Activated CD8-positive, alpha-beta T cell treated with anti-CD3 and anti-CD28 coated beads for 36 hours (primary cell): ENCODE results near the gene NSD2. TPM values are rescaled to one million over a fixed set of nuclear protein-coding genes. Genes with fewer than 3 reads are reported as not detected.
A peak's percentile ranks its signal among the peaks of the same experiment; 100 is the strongest.
"Not testable (repeated sequence)": the region's sequence is repeated elsewhere in the genome, so short reads cannot be mapped to it uniquely, and the experiment has no call there.

Experiments
- ATAC-seq: fragments of 200-7000 bp; cut with Tn5 transposase; one replicate; pipeline ENCODE4 v1.10.0; 2021; ENCODE audit warnings: mild to moderate bottlenecking, moderate library complexity
- CTCF ChIA-PET: fragments of 350-600 bp; sonication (Branson Sonifier 250); formaldehyde crosslinking; loops from one replicate; lab custom pipeline; 2021; ENCODE audit warnings: antibody characterized with exemption; lab: Charles Lee
- POLR2A ChIA-PET: fragments of 350-600 bp; sonication (Branson Sonifier 250); formaldehyde crosslinking; loops from one replicate; lab custom pipeline; 2021; ENCODE audit warnings: antibody characterized with exemption; lab: Charles Lee
- DNase-seq: peaks from one replicate; pipeline ENCODE4 v3.0.0-alpha.2; 2020
- H3K27ac Mint-ChIP-seq: one replicate; pipeline ENCODE4 v1.8.0; 2021; ENCODE audit warnings: mild to moderate bottlenecking, mixed read lengths
- H3K27me3 Mint-ChIP-seq: one replicate; pipeline ENCODE4 v1.8.0; 2021; ENCODE audit warnings: mixed read lengths
- H3K36me3 Mint-ChIP-seq: one replicate; pipeline ENCODE4 v1.8.0; 2021; ENCODE audit warnings: low read depth, mixed read lengths
- H3K4me1 Mint-ChIP-seq: one replicate; pipeline ENCODE4 v1.8.0; 2021; ENCODE audit warnings: low read depth, mixed read lengths
- H3K4me3 Mint-ChIP-seq: one replicate; pipeline ENCODE4 v1.8.0; 2021; ENCODE audit warnings: mild to moderate bottlenecking, moderate library complexity, mixed read lengths
- H3K9me3 Mint-ChIP-seq: one replicate; pipeline ENCODE4 v1.8.0; 2021; ENCODE audit warnings: mixed read lengths
- intact Hi-C: fragments of 100-400 bp; cut with micrococcal nuclease; formaldehyde crosslinking; loops from one replicate; pipeline ENCODE4 v1.10.0; 2022
- total RNA-seq, 2 experiments: library from RNA; stranded (reverse); gene quantifications; one replicate each; pipeline ENCODE4 v1.2.3, GENCODE V29; 2021
- TF ChIP-seq, protein P1 (sequence below): fragments of 200-600 bp; IDR thresholded peaks from one replicate; pipeline ENCODE4 v1.8.0; 2022; ENCODE audit warnings: antibody characterized with exemption, mild to moderate bottlenecking

The NSD2 gene
- total RNA-seq, 2 experiments from 2014 or later: 219 TPM

GRCh38 chr4:1902243-1902642 lies 31.1 kb downstream of the NSD2 start:
- TF ChIP-seq, protein P1, sequence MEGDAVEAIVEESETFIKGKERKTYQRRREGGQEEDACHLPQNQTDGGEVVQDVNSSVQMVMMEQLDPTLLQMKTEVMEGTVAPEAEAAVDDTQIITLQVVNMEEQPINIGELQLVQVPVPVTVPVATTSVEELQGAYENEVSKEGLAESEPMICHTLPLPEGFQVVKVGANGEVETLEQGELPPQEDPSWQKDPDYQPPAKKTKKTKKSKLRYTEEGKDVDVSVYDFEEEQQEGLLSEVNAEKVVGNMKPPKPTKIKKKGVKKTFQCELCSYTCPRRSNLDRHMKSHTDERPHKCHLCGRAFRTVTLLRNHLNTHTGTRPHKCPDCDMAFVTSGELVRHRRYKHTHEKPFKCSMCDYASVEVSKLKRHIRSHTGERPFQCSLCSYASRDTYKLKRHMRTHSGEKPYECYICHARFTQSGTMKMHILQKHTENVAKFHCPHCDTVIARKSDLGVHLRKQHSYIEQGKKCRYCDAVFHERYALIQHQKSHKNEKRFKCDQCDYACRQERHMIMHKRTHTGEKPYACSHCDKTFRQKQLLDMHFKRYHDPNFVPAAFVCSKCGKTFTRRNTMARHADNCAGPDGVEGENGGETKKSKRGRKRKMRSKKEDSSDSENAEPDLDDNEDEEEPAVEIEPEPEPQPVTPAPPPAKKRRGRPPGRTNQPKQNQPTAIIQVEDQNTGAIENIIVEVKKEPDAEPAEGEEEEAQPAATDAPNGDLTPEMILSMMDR: no peak
- ChIA-PET POLR2A (interaction anchor here (0.7 to 1.4 kb wide), 5 partner anchors 13 to 44 kb away, joined by 3 to 4 read pairs (median 3); partner anchors contain the start of gene NSD2), CTCF (interaction anchor here (1.2 kb wide), 1 partner anchor 12 kb away, joined by 4 read pairs; no protein-coding TSS in a partner anchor)
- Mint-ChIP-seq H3K27ac (no peak overlapping the region), H3K36me3 (peaks cover 63% of the 10 kb centered on the region), H3K4me3 (no peak overlapping the region), H3K27me3 (no peaks in the 10 kb centered on the region), H3K4me1 (peaks cover 28% of the 10 kb centered on the region), H3K9me3 (no peaks in the 10 kb centered on the region)
- ATAC-seq (no peak), DNase-seq (no peak)
- intact Hi-C loops: loop anchor here (10.0 kb wide), 1 partner anchor 47 kb away; the partner anchor contains the start of gene LETM1

DNA sequence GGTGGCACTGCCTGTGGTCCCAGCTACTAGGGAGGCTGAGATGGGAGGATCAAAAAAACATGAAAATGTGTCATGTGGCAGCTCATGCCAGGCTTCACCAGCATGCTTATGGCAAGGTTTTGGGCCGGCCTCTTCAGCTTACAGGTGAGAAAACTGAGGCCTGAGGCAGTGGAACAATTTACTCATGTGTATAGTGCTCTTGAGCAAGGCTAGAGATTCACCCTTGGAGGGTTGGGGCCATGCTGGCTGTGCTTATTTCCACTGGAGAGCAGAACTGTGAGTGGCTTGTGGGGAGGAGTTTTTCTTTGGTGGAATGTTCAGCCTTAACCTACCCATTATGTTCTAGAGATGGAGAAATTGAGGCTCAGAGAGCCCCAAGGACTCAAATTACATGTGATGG lies 31.8 kb downstream of the NSD2 start:
- intact Hi-C loops: loop anchor here (10.0 kb wide), 1 partner anchor 48 kb away; the partner anchor contains the start of gene LETM1
- no peaks in the 10 kb centered on the region for H3K9me3 Mint-ChIP-seq
- peaks cover 30% of the 10 kb centered on the region for H3K4me1 Mint-ChIP-seq
- peaks cover 69% of the 10 kb centered on the region for H3K36me3 Mint-ChIP-seq
- no peak overlapping the region for H3K27ac Mint-ChIP-seq
- CTCF ChIA-PET: interaction anchor here (1.2 kb wide), 1 partner anchor 11 kb away, joined by 4 read pairs; no protein-coding TSS in a partner anchor
- no peaks in the 10 kb centered on the region for H3K27me3 Mint-ChIP-seq
- POLR2A ChIA-PET: interaction anchor here (0.8 to 1.4 kb wide), 2 partner anchors 19 to 32 kb away, joined by 3 to 4 read pairs; partner anchors contain the start of gene NSD2
- ATAC-seq: no peak
- no peak overlapping the region for H3K4me3 Mint-ChIP-seq
- TF ChIP-seq, protein P1: no peak
- peak; percentile 12 for DNase-seq

DNA sequence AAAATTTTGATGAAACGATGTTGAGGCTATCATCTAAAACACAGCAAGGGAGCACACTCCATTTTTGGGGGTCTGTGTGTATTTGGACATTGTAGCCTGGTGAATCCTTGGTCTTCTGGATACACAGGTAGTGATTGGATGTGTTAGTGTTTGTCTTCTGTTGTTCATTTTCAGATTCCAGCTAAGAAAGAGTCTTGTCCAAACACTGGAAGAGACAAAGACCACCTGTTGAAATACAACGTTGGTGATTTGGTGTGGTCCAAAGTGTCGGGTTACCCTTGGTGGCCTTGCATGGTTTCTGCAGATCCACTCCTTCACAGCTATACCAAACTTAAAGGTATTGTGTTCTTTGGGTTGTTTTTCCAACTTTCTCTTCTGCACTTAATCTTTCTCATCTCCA lies 32.8 kb downstream of the NSD2 start:
- ChIA-PET CTCF (no interaction called here), POLR2A (no interaction called here)
- peaks cover 72% of the 10 kb centered on the region for H3K36me3 Mint-ChIP-seq

GRCh38 chr4:1907848-1908525 lies 36.8 kb downstream of the NSD2 start:
- CTCF ChIA-PET: interaction anchor here (1.5 to 4.2 kb wide), 3 partner anchors 8 to 65 kb away, joined by 3 to 42 read pairs (median 4); no protein-coding TSS in a partner anchor
- H3K9me3 Mint-ChIP-seq: no peaks in the 10 kb centered on the region
- peaks cover 60% of the 10 kb centered on the region for H3K36me3 Mint-ChIP-seq
- no peak overlapping the region for H3K27ac Mint-ChIP-seq
- ATAC-seq: no peak
- H3K4me3 Mint-ChIP-seq: no peak overlapping the region
- DNase-seq: no peak
- H3K4me1 Mint-ChIP-seq: peaks cover 20% of the 10 kb centered on the region
- intact Hi-C loops: loop anchor here (10.0 kb wide), 1 partner anchor 53 kb away; the partner anchor contains the start of gene LETM1
- TF ChIP-seq, protein P1: no peak
- POLR2A ChIA-PET: interaction anchor here (1.3 kb wide), 1 partner anchor 38 kb away, joined by 4 read pairs; no protein-coding TSS in a partner anchor
- no peaks in the 10 kb centered on the region for H3K27me3 Mint-ChIP-seq

More for the DNA sequence above, 32.8 kb downstream of the NSD2 start:
- Mint-ChIP-seq H3K9me3 (no peaks in the 10 kb centered on the region), H3K4me3 (no peak overlapping the region), H3K4me1 (peaks cover 27% of the 10 kb centered on the region), H3K27me3 (no peaks in the 10 kb centered on the region), H3K27ac (no peak overlapping the region)
- TF ChIP-seq, protein P1: no peak
- intact Hi-C loops: loop anchor here (10.0 kb wide), 1 partner anchor 49 kb away; the partner anchor contains the start of gene LETM1
- no peak for ATAC-seq
- no peak for DNase-seq

- H3K27ac Mint-ChIP-seq, DNase-seq, ATAC-seq, H3K4me3 Mint-ChIP-seq, H3K9me3 Mint-ChIP-seq, H3K27me3 Mint-ChIP-seq: not testable (repeated sequence)
- H3K4me1 Mint-ChIP-seq: peaks cover 18% of the 10 kb centered on the region
- peaks cover 60% of the 10 kb centered on the region for H3K36me3 Mint-ChIP-seq
- intact Hi-C loops: loop anchor here (10.0 kb wide), 1 partner anchor 55 kb away; the partner anchor contains the start of gene LETM1
- POLR2A ChIA-PET: interaction anchor here (0.9 kb wide), 1 partner anchor 21 kb away, joined by 3 read pairs; no protein-coding TSS in a partner anchor
- CTCF ChIA-PET: interaction anchor here (1.3 to 4.2 kb wide), 3 partner anchors 10 to 165 kb away, joined by 3 to 42 read pairs (median 4); no protein-coding TSS in a partner anchor
These were observed 38.5 kb downstream of the NSD2 start for GRCh38 chr4:1909696-1910095.
